Measurements from ENCODE around the gene ITGAE.

The ITGAE gene

DNA sequence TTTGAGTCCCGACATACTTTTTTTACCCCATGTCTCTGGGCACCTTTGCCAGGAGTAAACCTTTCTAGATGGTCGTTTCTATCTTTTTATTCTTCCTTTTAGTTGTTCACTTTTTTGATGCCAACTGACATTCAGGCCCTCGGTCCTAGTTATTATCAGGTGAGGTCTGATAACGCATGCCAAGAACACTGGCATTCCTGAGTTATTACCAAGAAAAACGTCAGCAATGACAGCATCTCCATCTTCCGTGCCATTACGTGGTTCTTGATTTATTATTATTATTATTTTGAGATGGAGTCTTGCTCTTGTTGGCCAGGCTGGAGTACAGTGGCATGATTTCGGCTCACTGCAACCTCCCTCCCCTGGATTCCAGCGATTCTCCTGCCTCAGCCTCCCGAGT, 55.9 kb downstream of the ITGAE start:
- no peak for ATAC-seq
- TF ChIP-seq, protein P1, sequence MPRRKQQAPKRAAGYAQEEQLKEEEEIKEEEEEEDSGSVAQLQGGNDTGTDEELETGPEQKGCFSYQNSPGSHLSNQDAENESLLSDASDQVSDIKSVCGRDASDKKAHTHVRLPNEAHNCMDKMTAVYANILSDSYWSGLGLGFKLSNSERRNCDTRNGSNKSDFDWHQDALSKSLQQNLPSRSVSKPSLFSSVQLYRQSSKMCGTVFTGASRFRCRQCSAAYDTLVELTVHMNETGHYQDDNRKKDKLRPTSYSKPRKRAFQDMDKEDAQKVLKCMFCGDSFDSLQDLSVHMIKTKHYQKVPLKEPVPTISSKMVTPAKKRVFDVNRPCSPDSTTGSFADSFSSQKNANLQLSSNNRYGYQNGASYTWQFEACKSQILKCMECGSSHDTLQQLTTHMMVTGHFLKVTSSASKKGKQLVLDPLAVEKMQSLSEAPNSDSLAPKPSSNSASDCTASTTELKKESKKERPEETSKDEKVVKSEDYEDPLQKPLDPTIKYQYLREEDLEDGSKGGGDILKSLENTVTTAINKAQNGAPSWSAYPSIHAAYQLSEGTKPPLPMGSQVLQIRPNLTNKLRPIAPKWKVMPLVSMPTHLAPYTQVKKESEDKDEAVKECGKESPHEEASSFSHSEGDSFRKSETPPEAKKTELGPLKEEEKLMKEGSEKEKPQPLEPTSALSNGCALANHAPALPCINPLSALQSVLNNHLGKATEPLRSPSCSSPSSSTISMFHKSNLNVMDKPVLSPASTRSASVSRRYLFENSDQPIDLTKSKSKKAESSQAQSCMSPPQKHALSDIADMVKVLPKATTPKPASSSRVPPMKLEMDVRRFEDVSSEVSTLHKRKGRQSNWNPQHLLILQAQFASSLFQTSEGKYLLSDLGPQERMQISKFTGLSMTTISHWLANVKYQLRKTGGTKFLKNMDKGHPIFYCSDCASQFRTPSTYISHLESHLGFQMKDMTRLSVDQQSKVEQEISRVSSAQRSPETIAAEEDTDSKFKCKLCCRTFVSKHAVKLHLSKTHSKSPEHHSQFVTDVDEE (CRISPR knock-in tag; IDR thresholded peaks at IDR 0.05): no peak
- no peak for TF ChIP-seq ISL1 (CRISPR knock-in tag; IDR thresholded peaks at IDR 0.05)

DNA sequence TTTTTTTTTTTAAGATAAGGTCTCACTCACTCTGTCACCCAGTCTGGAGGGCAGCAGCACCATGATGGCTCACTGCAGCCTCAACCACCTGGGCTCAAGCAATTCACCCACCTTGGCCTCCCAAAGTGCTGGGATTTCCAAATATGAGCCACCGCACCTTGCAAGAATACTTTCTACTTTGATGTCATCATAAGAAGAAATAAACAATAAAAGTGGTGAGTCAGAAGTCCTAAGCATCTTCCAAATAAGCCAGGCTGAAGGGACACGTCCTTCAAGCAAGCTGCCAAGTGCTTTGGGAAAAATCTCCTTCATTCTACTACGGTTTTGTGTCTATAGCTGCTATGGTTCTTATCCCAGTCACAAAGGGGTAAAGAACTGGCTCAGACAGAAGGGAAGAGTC, 57.0 kb downstream of the ITGAE start:
- ATAC-seq: no peak
- TF ChIP-seq, protein P1 (CRISPR knock-in tag; IDR thresholded peaks at IDR 0.05): no peak
- TF ChIP-seq BACH2 (CRISPR knock-in tag; IDR thresholded peaks at IDR 0.05; ENCODE audit: borderline replicate concordance): no peak
- no peak for TF ChIP-seq ZNF70 (CRISPR knock-in tag; IDR thresholded peaks at IDR 0.05)
- TF ChIP-seq RARB (CRISPR knock-in tag; IDR thresholded peaks at IDR 0.05): no peak
- no peak for TF ChIP-seq SNAI2 (CRISPR knock-in tag; IDR thresholded peaks at IDR 0.05)
- no peak for TF ChIP-seq ZNF565 (CRISPR knock-in tag; conservative IDR thresholded peaks at IDR 0.05; ENCODE audit: low read depth)
- TF ChIP-seq ZFP30 (CRISPR knock-in tag; IDR thresholded peaks at IDR 0.05): no peak
- no peak for TF ChIP-seq ZC3H10 (CRISPR knock-in tag; IDR thresholded peaks at IDR 0.05)
- no peak for TF ChIP-seq GLIS3 (CRISPR knock-in tag; IDR thresholded peaks at IDR 0.05)
- TF ChIP-seq PPARA (CRISPR knock-in tag; IDR thresholded peaks at IDR 0.05; ENCODE audit: borderline replicate concordance): no peak
- TF ChIP-seq ZNF8 (CRISPR knock-in tag; IDR thresholded peaks at IDR 0.05): no peak

DNA sequence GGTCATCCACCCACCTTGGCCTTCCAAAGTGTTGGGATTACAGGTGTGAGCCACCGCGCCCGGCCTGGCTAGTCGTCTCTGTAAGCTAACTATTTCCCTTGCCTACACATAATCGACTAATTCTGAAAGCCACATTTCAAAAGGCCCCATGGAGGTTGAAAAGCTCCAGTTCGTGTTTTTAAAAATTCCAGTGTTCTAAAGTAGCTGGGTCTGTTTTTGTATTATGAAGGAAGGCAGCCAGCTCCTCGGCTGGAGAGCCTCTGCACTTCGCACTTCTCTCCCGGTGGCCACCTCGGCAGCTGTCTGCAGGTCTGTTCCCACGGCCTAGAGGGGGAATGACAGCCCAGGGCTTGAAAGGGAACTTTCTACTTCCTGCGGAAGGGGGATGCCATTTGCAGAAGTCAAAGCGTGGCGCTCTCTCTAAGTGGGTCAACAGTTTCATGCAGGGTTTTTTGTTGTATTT, 60.3 kb downstream of the ITGAE start:
- no peak for TF ChIP-seq BACH2 (CRISPR knock-in tag; IDR thresholded peaks at IDR 0.05; ENCODE audit: borderline replicate concordance)
- no peak for TF ChIP-seq ARNTL (CRISPR knock-in tag; IDR thresholded peaks at IDR 0.05; ENCODE audit: borderline replicate concordance, low read depth)
- TF ChIP-seq SNAI2 (CRISPR knock-in tag; IDR thresholded peaks at IDR 0.05): no peak
- no peak for TF ChIP-seq ZFP3 (CRISPR knock-in tag; IDR thresholded peaks at IDR 0.05)
- no peak for TF ChIP-seq TOX (CRISPR knock-in tag; IDR thresholded peaks at IDR 0.05; ENCODE audit: borderline replicate concordance)
- no peak for TF ChIP-seq ISL1 (CRISPR knock-in tag; IDR thresholded peaks at IDR 0.05)
- no peak for TF ChIP-seq ZNF565 (CRISPR knock-in tag; conservative IDR thresholded peaks at IDR 0.05; ENCODE audit: low read depth)
- TF ChIP-seq PPARA (CRISPR knock-in tag; IDR thresholded peaks at IDR 0.05; ENCODE audit: borderline replicate concordance): no peak
- no peak for TF ChIP-seq ZNF70 (CRISPR knock-in tag; IDR thresholded peaks at IDR 0.05)
- no peak for TF ChIP-seq ZC3H10 (CRISPR knock-in tag; IDR thresholded peaks at IDR 0.05)
- TF ChIP-seq ZFP30 (CRISPR knock-in tag; IDR thresholded peaks at IDR 0.05): no peak
- TF ChIP-seq CSDC2 (CRISPR knock-in tag; IDR thresholded peaks at IDR 0.05): no peak
- no peak for TF ChIP-seq ESRRG (CRISPR knock-in tag; IDR thresholded peaks at IDR 0.05)
- TF ChIP-seq GLIS3 (CRISPR knock-in tag; IDR thresholded peaks at IDR 0.05): no peak
- TF ChIP-seq, protein P2, sequence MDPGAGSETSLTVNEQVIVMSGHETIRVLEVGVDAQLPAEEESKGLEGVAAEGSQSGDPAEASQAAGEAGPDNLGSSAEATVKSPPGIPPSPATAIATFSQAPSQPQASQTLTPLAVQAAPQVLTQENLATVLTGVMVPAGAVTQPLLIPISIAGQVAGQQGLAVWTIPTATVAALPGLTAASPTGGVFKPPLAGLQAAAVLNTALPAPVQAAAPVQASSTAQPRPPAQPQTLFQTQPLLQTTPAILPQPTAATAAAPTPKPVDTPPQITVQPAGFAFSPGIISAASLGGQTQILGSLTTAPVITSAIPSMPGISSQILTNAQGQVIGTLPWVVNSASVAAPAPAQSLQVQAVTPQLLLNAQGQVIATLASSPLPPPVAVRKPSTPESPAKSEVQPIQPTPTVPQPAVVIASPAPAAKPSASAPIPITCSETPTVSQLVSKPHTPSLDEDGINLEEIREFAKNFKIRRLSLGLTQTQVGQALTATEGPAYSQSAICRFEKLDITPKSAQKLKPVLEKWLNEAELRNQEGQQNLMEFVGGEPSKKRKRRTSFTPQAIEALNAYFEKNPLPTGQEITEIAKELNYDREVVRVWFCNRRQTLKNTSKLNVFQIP (CRISPR knock-in tag; IDR thresholded peaks at IDR 0.05; ENCODE audit: borderline replicate concordance, low read depth): no peak
- TF ChIP-seq TCF4 (CRISPR knock-in tag; IDR thresholded peaks at IDR 0.05; ENCODE audit: borderline replicate concordance): no peak
- TF ChIP-seq, protein P3, sequence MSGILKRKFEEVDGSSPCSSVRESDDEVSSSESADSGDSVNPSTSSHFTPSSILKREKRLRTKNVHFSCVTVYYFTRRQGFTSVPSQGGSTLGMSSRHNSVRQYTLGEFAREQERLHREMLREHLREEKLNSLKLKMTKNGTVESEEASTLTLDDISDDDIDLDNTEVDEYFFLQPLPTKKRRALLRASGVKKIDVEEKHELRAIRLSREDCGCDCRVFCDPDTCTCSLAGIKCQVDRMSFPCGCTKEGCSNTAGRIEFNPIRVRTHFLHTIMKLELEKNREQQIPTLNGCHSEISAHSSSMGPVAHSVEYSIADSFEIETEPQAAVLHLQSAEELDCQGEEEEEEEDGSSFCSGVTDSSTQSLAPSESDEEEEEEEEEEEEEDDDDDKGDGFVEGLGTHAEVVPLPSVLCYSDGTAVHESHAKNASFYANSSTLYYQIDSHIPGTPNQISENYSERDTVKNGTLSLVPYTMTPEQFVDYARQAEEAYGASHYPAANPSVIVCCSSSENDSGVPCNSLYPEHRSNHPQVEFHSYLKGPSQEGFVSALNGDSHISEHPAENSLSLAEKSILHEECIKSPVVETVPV (CRISPR knock-in tag; IDR thresholded peaks at IDR 0.05): no peak
- no peak for ATAC-seq
